HCT116 (cell line): ENCODE data around the gene RPLP1. TPM values are rescaled to one million over a fixed set of nuclear protein-coding genes. Genes with fewer than 3 reads are reported as not detected.

Source experiments
- ATAC-seq: fragments of 200-7000 bp; cut with Tn5 transposase; 2 replicates; pipeline ENCODE4 v1.9.1; 2020; ENCODE audit warnings: mild to moderate bottlenecking, moderate library complexity
- BruUV-seq: library from RNA; stranded (reverse); fragments of 400-500 nt; replicated peaks from 2 replicates; lab custom pipeline; 2021; lab: Mats Ljungman, UMichigan
- CTCF ChIA-PET: fragments of 300-600 bp; sonication (Branson Sonifier 250); formaldehyde crosslinking; loops from one replicate; lab custom pipeline; 2021; ENCODE audit warnings: antibody characterized with exemption; lab: Charles Lee
- POLR2A ChIA-PET: fragments of 300-600, 350-600 bp; sonication (Branson Sonifier 250); formaldehyde crosslinking; loops from one replicate; lab custom pipeline; 2021; ENCODE audit warnings: antibody characterized with exemption; lab: Charles Lee
- RAD21 ChIA-PET, 2 experiments: fragments of 300-600 bp; sonication (Branson Sonifier 250); formaldehyde crosslinking; loops; one replicate each; lab custom pipeline; 2023; ENCODE audit warnings: low total read pairs in 2 of 2; ENCODE audit not compliant: uncharacterized antibody in 2 of 2, unreplicated experiment in 2 of 2, low non-redundant PET in 1 of 2; lab: Charles Lee
- DNase-seq: peaks from one replicate; pipeline ENCODE4 v3.0.0-alpha.2; 2010; ENCODE audit warnings: low read depth, low spot score
- H2AFZ ChIP-seq: fragments of 200-600 bp; shearing (Covaris generic), sonication (generic); 2 replicates; pipeline ENCODE4 v1.6.1; 2017; ENCODE audit warnings: low read depth, mixed run types, mixed read lengths, antibody characterized with exemption, low read length; ENCODE audit not compliant: poor library complexity, severe bottlenecking
- H3K27ac ChIP-seq: 2 replicates; pipeline ENCODE4 v1.5.1; 2012; ENCODE audit warnings: low read depth, low read length
- H3K27me3 ChIP-seq: fragments of 200-600 bp; sonication (generic); 2 replicates; pipeline ENCODE4 v1.6.1; 2016; ENCODE audit warnings: mixed run types, low read length, mixed read lengths; ENCODE audit not compliant: insufficient read depth
- H3K36me3 ChIP-seq, 2 experiments: fragments of 200-500 bp in 1 of 2; fragments of 200-600 bp in 1 of 2; sonication (Bioruptor generic) in 1 of 2; sonication (generic) in 1 of 2; 2 replicates each; pipeline versions ENCODE4 v1.5.1 to v1.6.1; 2014 to 2016; ENCODE audit warnings: low read length in 2 of 2, inconsistent platforms in 1 of 2, mixed read lengths in 1 of 2, mixed run types in 1 of 2; ENCODE audit not compliant: insufficient read depth in 2 of 2, control insufficient read depth in 1 of 2
- H3K4me1 ChIP-seq, 2 experiments: fragments of 200-600 bp in 1 of 2; sonication (generic) in 1 of 2; 2 replicates each; pipeline versions ENCODE4 v1.5.1 to v1.6.1; 2012 to 2017; ENCODE audit warnings: low read length in 2 of 2, inconsistent platforms in 1 of 2, mild to moderate bottlenecking in 1 of 2, mixed read lengths in 1 of 2, mixed run types in 1 of 2, moderate library complexity in 1 of 2; ENCODE audit not compliant: insufficient read depth in 2 of 2, control insufficient read depth in 1 of 2
- H3K4me2 ChIP-seq: fragments of 200-600 bp; sonication (generic); 2 replicates; pipeline ENCODE4 v1.6.1; 2017; ENCODE audit warnings: mixed run types, low read length, mixed read lengths
- H3K4me3 ChIP-seq, 2 experiments: fragments of 200-600 bp in 1 of 2; sonication (generic) in 1 of 2; replicated peaks in 1 of 2; 2 replicates each; pipeline ENCODE4 v1.5.1; 2011 to 2016; ENCODE audit warnings: low read length in 2 of 2, control low read depth in 1 of 2, low read depth in 1 of 2, mild to moderate bottlenecking in 1 of 2, mixed read lengths in 1 of 2, mixed run types in 1 of 2
- H3K79me2 ChIP-seq: fragments of 200-600 bp; sonication (generic); 2 replicates; pipeline ENCODE4 v1.6.1; 2017; ENCODE audit warnings: mild to moderate bottlenecking, mixed run types, low read length, moderate library complexity, mixed read lengths; ENCODE audit not compliant: insufficient read depth
- H3K9ac ChIP-seq: fragments of 200-600 bp; sonication (generic); 2 replicates; pipeline ENCODE4 v1.6.1; 2016; ENCODE audit warnings: low read length, mixed read lengths
- H3K9me2 ChIP-seq: fragments of 200-600 bp; sonication (generic), shearing (Covaris generic); 2 replicates; pipeline ENCODE4 v1.6.1; 2017; ENCODE audit warnings: mixed run types, mild to moderate bottlenecking, moderate library complexity; ENCODE audit not compliant: insufficient read depth
- H3K9me3 ChIP-seq, 2 experiments: fragments of 200-500 bp in 1 of 2; fragments of 200-600 bp in 1 of 2; sonication (Bioruptor generic) in 1 of 2; sonication (generic) in 1 of 2; 2 replicates each; pipeline ENCODE4 v1.6.1; 2014 to 2017; ENCODE audit warnings: low read length in 2 of 2, mixed read lengths in 2 of 2, inconsistent platforms in 1 of 2, low read depth in 1 of 2, mild to moderate bottlenecking in 1 of 2, mixed run types in 1 of 2, moderate library complexity in 1 of 2; ENCODE audit not compliant: control insufficient read depth in 1 of 2, insufficient read depth in 1 of 2
- H4K20me1 ChIP-seq: fragments of 200-600 bp; sonication (generic), shearing (Covaris generic); 2 replicates; pipeline ENCODE4 v1.6.1; 2017; ENCODE audit warnings: mixed run types, mild to moderate bottlenecking, moderate library complexity; ENCODE audit not compliant: insufficient read depth
- CBX3 ChIP-seq: IDR thresholded peaks from 2 replicates; pipeline ENCODE4 v1.6.1; 2012; ENCODE audit warnings: low read depth
- EGR1 ChIP-seq: IDR thresholded peaks from 2 replicates; pipeline ENCODE4 v1.6.1; 2012; ENCODE audit warnings: low read depth
- ELF1 ChIP-seq: IDR thresholded peaks from 2 replicates; pipeline ENCODE4 v1.6.1; 2012; ENCODE audit warnings: low read depth, borderline replicate concordance
- EZH2phosphoT487 ChIP-seq: fragments of 200-600 bp; IDR thresholded peaks from 2 replicates; pipeline ENCODE4 v1.6.1; 2018; ENCODE audit warnings: antibody characterized with exemption, borderline replicate concordance
- FOSL1 ChIP-seq: IDR thresholded peaks from 2 replicates; pipeline ENCODE4 v1.6.1; 2012; ENCODE audit warnings: low read depth
- JUND ChIP-seq: IDR thresholded peaks from 2 replicates; pipeline ENCODE4 v1.6.1; 2012
- POLR2A ChIP-seq: IDR thresholded peaks from 2 replicates; pipeline ENCODE4 v1.7.0; 2011; ENCODE audit warnings: borderline replicate concordance; ENCODE audit not compliant: insufficient read depth, insufficient read length; ENCODE audit errors: extremely low read depth
- POLR2AphosphoS5 ChIP-seq: IDR thresholded peaks from 2 replicates; pipeline ENCODE4 v1.6.1; 2011; ENCODE audit warnings: mild to moderate bottlenecking, low read depth, low read length, moderate library complexity
- RAD21 ChIP-seq: IDR thresholded peaks from 2 replicates; pipeline ENCODE4 v1.6.1; 2012; ENCODE audit warnings: low read depth, mild to moderate bottlenecking
- SIN3A ChIP-seq: IDR thresholded peaks from 2 replicates; pipeline ENCODE4 v1.6.1; 2012; ENCODE audit warnings: low read depth
- SP1 ChIP-seq: IDR thresholded peaks from 2 replicates; pipeline ENCODE4 v1.6.1; 2012; ENCODE audit warnings: low read depth
- SRF ChIP-seq: IDR thresholded peaks from 2 replicates; pipeline ENCODE4 v1.6.1; 2012; ENCODE audit warnings: low read depth
- TCF7L2 ChIP-seq: IDR thresholded peaks from 2 replicates; pipeline ENCODE4 v1.7.0; 2011; ENCODE audit warnings: borderline replicate concordance, inconsistent platforms; ENCODE audit not compliant: insufficient read depth, insufficient read length; ENCODE audit errors: extremely low read depth
- YY1 ChIP-seq: IDR thresholded peaks from 2 replicates; pipeline ENCODE4 v1.6.1; 2011; ENCODE audit warnings: low read length, low read depth, moderate library complexity, mild to moderate bottlenecking; ENCODE audit not compliant: insufficient replicate concordance; ENCODE audit errors: extremely low read depth
- ZNF274 ChIP-seq: fragments of 200-500 bp; sonication (Bioruptor generic); IDR thresholded peaks from 2 replicates; pipeline ENCODE4 v1.6.1; 2014; ENCODE audit warnings: mild to moderate bottlenecking, low read depth, low read length, inconsistent platforms
- intact Hi-C: fragments of 100-400 bp; cut with micrococcal nuclease; formaldehyde crosslinking; loops from 2 replicates; pipeline ENCODE4 v1.10.0; 2022
- total RNA-seq: library from RNA; stranded (reverse); gene quantifications from one replicate; pipeline ENCODE4 v1.2.1, GENCODE V29; 2021; ENCODE audit not compliant: unreplicated experiment
- TF ChIP-seq, protein P1 (sequence below): IDR thresholded peaks from 2 replicates; pipeline ENCODE4 v1.6.1; 2012

RPLP1 gene
- total RNA-seq, 1 experiment from 2014 or later: 3,138 TPM

GRCh38 chr15:69491038-69491505, 38.5 kb downstream of the RPLP1 start:
- ChIA-PET RAD21 (no interaction called here), CTCF (interaction anchor here (0.6 kb wide), 1 partner anchor 30 kb away, joined by 3 read pairs; no protein-coding TSS in a partner anchor), POLR2A (no interaction called here)
- ATAC-seq: no peak
- Histone ChIP-seq H3K27ac (no peak overlapping the region), H3K79me2 (no peaks in the 10 kb centered on the region), H3K27me3 (no peaks in the 10 kb centered on the region), H3K4me1 (no peaks in the 10 kb centered on the region), H3K9me2 (no peaks in the 10 kb centered on the region), H4K20me1 (no peaks in the 10 kb centered on the region), H3K9me3 (no peaks in the 10 kb centered on the region), H2AFZ (no peak overlapping the region), H3K4me2 (no peak overlapping the region)
- no TSS peak for BruUV-seq
- TF ChIP-seq FOSL1 (no peak), SP1 (no peak), ELF1 (no peak), RAD21 (no peak), YY1 (no peak), ZNF274 (no peak), CBX3 (no peak), POLR2A (no peak), SIN3A (no peak), TCF7L2 (no peak), POLR2AphosphoS5 (no peak), SRF (no peak), EGR1 (no peak), JUND (no peak), EZH2phosphoT487 (no peak)
- TF ChIP-seq, protein P1, sequence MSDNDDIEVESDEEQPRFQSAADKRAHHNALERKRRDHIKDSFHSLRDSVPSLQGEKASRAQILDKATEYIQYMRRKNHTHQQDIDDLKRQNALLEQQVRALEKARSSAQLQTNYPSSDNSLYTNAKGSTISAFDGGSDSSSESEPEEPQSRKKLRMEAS: no peak
- TF ChIP-seq, all 23 proteins: peak for 0
- Histone ChIP-seq H3K4me3 (no peak overlapping the region), H3K36me3 (no peaks in the 10 kb centered on the region), H3K9ac (no peak overlapping the region)
- intact Hi-C loops: no loop called here
- DNase-seq: no peak
